ENCODE results near the gene RAE1.
A peak's percentile ranks its signal among the peaks of the same experiment; 100 is the strongest.

Gene RAE1, protein sequence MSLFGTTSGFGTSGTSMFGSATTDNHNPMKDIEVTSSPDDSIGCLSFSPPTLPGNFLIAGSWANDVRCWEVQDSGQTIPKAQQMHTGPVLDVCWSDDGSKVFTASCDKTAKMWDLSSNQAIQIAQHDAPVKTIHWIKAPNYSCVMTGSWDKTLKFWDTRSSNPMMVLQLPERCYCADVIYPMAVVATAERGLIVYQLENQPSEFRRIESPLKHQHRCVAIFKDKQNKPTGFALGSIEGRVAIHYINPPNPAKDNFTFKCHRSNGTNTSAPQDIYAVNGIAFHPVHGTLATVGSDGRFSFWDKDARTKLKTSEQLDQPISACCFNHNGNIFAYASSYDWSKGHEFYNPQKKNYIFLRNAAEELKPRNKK

DNA sequence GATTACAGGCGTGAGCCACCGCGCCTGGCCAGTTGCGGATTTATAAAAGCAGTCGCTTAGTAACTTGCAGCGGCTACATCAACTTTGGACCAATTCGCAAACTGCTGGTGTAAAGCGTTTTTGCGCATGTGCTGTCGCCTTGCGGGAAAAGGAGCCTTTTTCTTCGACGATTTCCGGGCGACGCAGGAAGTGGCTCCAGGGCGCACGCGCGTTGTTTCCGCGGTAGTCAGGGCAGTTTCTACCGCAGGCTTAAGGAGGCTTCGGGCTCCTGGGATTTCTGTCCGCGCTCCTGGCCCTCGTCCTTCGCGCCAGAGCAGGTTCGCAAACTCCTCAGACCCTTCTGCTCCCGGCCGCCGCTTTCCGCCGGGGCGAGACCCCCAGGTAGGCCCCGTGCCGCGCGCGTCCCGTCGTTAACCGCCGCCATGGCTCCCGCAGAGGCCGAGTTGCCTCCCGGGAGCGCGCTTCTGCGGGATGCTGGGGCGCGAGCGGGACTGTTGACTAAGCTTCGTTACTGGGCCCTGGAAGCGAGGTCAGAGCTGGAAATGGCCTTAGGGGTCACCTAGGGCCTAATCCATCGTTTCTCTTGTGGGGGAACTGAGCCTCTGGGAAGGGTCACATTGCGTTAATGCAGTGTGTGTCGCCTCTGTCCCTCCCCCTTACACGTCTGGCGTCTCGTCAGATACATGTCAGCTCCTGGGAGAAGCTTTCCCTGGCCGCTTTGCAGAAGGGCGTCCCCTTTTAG, at the start of gene RAE1:
TSS of gene RAE1 (plus strand) at position 214 of the 742 bp plus-strand sequence. CDS start 2,784 bp downstream, outside the sequence.
- DNase-seq: peak; percentile 85

DNA sequence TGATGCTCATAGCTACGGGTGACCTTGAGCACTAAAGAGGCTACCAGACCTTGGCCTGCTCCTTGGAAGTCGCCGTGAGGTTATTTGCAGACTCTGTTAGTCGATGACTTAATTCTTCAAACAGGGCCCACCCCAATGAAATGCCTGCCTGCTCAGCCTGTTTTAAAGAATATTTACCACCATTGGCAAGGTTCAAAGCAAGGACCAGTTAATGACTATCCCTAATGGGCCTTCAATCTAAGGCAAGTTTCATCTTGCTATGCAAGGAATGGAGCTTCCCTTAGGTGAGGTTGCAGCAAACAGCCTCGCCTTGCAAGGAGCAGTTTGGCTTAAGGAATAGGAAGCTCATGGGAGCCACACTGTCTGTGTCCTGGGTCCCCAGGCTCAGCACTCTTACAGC, 44.3 kb upstream of the RAE1 start:
- no peak for DNase-seq

DNA sequence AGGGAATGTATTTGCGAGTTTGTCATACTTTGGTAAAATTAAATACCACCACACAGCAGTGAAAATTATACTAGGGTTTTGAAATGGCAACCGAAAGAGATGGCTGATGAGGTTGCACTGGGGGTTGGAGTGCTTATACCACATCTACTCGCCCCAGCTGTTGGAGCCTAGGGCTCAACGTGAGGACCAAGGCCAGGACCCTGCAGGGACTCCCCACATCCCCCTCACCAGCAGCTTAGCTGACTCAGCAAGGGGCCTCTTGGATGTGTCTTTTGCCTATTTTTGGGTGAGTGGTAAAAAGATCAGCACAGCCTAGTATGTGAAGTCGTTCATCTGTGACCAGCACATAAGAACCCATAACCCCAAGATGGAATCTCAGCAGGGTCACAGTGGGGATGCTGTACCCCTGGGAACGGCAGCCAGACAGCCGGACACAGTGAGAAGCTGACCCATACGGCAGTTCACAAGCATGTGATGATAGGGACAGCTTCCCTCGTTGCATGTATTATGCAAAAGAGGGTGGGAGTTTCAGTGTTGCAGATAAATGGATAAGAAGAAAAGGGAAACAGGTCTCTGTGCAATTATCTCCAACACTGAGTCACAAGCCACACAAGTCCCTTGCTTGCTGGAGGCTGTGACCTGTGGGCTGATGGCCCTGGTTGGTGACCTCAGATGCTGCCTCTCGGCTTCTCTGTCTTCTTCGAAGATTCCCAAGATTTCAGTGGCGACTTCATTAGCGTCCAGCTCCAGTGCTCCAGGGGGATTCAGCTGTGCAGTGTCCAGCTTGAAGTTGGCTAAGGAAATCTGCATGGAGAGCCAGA, 42.4 kb upstream of the RAE1 start:
- no peak for DNase-seq

DNA sequence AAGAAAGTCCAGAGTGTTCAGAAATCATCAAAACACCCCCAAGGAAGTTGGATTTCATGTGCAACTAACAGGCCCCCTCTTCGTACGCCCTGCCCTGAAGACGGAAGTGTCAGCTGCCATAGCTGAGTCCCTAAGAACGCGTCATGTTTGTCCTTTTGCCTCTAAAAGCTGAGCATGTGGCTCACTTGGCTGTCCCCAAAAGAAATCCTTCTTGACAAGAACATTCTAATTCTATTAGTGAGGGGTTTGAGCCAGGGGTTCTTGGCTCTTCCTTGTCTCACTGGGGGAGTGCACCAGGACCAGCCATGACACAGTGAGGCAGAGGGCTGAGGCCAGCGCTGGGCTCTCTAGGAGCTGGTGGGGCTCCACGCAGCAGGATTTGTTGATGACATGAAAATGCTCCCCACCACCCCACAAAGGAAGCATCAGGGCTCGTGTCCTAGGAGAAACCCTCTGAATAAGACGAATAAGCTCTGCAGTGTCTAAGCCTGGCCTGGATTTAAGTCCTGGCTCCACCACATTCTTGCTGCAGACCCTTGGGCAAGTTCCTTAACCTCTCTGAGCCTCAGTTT, 41.4 kb upstream of the RAE1 start:
- no peak for DNase-seq

DNA sequence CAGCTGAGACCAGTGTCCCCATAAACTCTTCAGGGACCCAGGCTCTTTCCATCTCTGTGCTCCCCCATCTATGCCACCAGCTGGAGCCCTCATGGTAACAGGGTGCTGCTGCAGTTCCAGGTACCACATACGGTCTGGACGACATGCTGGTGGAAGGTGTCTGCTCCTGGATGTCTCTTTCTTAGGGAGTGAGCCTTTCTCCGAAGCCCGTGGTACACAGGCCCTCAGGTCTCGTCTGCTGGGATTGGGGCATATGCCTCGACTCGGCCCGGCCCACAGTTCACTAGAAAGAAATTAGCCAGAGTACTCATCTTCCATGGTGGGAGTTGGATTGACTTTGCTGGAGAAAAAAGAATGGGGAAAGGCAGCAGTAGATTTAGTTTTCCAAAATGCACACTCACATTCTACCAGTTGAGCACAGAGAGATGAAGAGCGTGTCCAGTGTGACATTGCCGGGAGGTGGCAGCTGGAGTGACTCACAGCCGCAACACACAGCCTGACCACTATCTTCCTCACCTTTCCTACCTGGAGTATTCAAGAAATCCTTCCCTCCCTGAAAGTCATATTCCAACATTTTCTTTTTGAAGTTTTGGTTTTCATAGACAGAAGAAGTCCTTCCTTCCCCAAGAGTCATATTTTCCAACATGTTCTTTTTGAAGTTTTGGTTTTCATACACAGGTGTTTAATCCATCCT, 40.1 kb upstream of the RAE1 start:
- no peak for DNase-seq

DNA sequence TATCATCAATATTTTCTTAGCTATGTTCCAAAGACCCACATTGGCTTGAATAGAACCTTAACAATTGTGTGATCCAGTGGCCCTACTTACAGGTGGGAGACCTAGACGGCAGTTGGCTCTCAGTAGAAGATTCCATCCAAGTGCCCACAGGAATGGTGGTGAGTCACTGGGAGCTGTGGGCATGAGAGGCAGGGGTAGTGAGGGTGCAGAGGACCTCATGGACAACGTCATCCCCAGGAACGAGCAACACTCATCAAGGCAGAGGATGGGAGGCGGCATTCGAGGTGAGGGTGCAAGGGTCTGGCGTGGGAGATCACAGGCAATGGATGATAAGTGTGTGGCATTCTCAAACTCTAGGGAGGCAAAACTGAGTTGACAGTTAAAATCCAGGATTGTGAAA, 38.9 kb upstream of the RAE1 start:
- DNase-seq: no peak

DNA sequence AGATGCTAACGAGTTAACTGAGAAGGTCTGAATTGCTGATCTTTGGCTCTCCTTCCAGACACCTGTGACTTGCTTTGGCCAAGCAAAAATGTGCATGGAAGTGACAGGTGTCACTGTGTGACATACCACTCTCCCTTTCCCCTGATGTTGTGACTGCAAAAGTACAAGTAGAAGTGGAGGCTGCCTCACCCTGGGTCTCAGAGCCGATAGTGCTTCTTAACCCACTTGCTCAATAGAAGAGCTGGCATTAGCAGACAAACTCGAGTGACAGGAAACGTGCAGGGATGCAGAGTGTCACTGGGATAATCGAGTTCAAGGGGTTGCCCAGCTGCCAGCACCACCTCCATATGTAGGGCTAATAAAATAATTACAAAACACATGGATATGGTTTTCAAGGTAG, 37.8 kb upstream of the RAE1 start:
- DNase-seq: no peak

DNA sequence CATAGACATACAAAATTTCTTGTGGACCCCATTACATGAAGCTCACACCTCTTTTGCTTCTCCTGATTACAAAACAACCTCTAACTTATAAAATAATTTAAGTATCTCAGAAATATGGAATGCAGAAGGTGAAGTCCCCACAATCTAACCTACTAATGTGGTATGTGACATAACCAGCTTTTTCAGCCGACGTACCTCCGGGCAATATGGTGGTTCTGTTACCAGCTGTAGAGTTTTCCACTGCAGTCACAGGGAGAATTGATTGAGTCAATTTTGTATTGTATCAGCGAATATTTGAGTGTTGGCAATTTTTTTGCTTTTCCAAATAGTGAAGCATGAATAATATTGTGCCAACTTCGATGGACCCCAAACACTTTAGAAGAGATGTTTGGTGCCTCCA, 37.1 kb upstream of the RAE1 start:
- DNase-seq: no peak

DNA sequence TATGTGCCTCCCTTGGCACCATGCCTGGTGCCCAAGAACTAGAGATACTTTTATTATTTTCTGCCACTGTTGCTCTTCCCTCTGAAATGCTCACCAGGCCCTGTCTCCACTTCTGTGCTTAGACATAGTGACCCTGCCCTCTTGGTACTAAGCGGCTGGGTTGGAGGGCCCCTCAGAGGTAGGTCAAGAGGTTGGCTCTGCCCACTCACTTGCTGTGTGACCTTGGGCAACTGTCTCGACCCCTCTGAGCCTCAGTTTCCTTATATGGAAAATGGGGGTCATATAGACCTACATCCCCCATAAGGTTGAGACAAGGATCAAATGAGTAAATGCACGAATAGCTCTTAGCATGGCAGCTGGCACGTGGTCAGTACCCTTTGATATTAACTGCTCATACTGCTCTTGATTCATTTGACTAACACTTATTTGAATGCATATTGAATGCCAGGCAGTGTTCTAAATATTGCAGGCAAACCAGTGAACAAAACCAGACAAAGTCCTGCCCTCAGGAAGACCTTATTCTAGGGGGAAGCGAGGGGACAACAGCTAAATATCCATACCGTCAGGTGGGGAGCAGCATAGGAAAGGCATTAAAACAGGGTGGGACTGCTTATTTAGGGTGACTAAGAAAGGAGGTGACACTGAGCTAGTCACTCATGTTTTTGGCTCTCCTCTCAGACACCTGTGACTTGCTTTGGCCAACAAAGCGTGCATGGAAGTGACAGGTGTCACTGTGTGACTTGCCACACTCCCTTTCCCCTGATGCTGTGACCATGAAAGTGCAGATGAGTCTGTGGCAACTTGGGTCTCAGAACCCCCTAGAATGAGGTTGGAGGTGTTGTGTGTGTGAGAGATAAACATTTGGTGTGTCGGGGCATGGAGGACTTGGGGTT, 35.7 kb upstream of the RAE1 start:
- no peak for DNase-seq

DNA sequence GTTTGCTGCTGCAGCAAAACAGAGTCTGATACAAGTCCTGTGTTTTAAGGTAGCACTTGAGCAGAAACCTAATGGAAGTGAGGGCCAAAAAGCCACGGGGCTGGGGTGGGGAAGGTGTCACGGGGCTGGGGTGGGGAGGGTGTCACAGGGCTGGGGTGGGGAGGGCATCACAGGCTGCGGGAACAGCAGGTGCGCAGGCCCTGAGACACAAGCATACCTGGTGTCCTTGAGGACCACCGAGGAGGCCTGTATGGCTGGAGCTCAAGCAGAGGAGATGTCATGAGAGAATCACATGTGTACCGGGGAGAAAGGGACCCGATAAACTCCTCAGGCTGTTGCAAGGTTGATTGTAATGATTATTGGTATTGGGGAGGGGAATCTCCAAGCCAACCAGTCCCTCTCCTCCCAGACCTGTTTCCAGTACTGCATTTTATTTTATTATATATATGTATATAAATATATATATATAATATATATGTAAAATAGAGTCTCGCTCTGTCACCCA, 35.0 kb upstream of the RAE1 start:
- no peak for DNase-seq

DNA sequence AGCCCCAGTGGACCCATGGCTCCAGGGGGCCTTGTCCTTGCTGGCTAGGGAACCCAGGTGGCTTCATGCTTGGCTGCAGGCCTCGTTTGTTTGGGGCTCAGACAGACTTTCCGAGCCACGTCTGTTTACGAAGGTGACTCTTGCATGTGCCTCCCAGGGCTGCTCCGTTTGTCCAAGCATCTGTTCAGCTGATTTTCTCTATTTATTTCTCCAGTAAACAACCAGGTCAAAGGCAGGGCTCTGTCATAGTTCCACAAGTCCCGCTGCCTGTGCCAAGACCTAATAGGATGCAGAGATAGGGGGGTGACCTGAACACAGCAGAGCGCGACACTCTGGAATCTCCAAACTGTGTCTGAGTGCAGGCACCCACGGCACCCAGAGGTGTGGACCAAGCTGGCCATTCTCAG, 34.3 kb upstream of the RAE1 start:
- DNase-seq: no peak

DNA sequence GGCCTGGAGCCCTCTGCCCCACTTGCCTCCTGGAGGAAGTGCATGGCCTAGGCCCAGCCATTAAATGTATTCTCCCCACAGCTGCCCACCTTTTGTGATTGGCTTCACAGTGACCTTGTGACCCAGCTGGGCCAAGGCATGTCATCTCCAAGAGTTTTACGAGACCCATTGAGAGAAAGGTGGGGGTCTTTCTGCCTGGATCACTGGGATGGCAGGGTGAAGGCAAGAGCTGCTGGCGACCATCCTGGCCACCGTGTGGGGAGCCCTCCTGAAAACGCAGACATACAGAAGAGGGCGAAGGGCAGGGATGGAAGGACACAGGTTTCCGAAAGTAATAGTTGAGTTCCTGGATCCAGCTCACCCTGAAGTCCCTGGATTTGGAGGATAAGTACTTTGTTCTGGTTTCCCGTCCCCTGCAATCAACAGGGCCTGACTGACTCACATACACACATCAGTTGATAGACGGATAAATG, 33.7 kb upstream of the RAE1 start:
- DNase-seq: no peak

DNA sequence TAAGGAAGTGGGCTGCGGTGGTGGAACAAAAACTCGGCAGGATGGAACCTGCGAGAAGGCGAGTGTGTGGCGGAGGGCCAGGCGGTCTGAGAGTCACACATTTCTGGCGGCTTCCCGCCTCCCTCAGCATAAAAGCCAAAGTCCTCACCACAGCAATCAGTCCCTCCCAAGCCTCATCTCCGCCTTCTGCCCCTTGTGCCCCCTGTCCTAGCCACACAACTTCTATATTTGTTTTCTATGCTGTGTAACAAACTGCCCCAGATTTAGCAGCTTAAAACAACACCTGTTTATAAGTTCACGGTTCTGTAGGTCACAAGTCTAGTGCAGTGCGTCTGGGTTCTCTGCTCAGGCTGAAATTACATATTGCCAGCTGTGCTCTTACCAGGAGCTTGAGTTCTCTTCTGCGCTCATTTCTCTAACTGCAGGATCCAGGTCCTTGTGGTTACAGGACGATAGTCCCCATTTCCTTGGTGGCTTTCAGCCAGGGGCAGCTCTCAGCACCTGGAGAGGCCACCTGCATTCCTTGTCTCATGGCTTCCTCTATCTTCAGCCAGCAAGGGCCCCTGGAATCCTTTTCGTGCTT, 33.2 kb upstream of the RAE1 start:
- no peak for DNase-seq

DNA sequence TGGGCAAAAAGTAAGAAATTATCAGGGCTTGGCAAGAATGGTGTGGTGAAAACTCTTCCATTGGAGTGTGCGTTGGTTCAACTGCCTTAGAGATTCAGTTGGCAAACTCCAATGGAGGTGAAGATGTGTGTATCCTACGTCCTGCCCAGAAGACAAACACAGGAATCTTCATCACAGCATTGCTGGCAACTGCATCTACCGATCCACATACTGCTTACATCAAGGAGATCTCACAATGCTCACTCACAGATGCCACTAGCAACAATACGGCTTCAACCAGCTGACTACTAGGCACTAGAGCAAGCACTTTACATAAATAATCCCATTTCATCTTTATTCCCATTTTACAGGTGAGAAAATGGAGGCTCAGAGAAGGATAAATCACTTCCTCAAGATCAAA, 31.5 kb upstream of the RAE1 start:
- no peak for DNase-seq

DNA sequence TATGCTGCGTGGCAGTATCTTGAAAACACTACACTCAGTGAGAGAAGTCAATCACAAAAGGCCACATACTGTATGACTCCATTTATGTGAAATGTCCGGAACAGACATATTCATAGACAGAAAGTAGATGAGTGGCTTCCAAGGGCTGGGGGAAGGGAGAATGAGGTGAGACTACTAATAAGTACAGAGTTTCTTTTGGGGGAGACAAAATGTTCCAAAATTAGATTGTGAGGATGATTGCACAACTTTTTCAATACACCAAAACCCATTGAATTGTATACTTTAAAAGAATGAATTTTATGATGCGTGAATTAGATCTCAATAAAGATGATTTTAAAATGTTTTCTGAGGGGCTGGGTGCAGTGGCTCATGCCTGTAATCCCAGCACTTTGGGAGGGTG, 30.7 kb upstream of the RAE1 start:
- DNase-seq: no peak

DNA sequence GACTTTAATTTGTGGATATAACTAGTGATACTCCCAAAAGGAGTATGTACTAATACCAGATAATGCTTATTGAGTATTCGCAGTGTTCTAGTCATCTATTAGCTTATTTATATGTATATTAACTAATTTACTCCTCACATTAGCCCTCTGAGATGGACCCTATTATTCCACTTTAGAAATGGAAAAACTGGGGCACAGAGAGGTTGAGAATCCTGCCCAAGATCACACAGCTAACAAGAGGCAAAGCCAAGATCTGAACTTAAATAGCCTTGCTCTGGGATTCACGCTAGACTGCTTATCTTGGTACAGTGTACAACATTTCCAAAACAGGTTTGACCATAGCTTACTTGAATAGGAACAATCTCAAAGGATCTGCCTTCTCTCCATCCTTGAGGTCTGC, 29.9 kb upstream of the RAE1 start:
- no peak for DNase-seq

DNA sequence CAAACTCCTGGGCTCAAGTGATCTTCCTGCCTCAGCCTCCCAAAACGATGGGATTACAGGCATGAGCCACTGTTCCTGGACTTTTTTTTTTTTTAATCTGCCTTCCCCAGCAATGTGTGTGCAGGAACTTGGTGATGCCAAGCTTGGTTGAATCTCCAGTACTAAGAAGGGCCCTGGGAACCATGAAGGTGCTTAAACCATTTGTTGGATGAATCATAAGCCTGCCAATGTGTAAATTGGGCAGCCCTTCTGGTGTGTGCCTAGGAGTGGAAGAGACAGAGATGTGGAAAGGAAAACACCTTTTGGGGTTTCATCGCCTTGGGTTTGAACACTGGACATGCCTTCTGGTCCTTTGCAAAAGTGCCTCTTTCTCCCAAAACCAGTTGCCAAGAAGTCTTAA, 28.6 kb upstream of the RAE1 start:
- DNase-seq: no peak

DNA sequence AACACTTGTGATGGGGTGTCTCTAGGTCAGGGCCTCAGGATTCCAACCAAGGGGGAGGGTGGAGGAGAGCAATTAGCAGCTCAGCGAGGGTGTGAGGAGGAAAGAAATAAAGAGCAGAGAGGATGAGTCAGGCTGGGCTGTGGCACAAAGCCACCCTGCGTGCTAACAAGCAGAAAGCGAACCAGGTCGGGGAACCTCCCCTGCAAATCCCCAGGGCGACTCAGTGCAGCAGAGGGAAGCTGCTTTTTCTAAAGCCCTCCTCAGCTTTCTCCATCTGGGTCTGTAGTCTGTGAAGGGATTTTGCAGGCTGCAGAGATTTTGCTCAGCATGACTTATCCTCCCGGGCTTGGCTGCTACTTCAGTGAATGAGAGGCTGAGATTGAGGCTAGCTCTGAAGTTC, 28.0 kb upstream of the RAE1 start:
- DNase-seq: no peak

DNA sequence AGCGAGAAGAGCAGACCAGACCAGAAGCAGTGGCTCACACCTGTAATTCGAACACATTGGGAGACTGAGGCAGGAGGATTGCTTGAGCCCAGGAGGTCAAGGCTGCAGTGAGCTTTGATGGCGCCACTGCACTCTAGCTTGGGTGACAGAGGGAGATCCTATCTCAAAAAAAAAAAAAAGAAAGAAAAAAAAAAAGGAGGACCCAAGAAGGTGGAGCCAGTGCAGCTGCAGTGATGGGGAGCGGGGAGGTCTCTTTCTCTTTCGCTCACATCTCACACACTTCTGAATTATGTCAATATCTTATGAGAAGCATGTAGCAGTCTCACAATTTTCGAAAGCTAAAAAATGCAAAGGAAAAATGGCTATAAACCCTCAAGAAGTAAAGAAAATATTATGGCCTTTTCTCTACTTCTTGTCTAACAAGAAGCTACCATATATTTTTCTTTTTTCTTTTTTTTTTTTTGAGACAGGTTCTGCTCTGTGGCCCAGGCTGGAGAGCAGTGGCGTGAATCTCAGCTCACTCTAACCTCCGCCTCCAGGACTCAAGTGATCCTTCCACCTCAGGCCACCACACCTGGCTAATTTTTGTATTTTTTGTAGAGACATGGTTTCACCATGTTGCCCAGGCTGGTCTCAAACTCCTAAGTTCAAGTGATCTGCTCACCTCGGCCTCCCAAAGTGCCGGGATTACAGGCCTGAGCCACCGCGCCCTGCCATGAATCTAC, 25.3 kb upstream of the RAE1 start:
- DNase-seq: no peak
